Measurements from ENCODE around the gene PPM1K. TPM values are rescaled to one million over a fixed set of nuclear protein-coding genes. Genes with fewer than 3 reads are reported as not detected.

The PPM1K gene
- total and polyA plus RNA-seq, 2 experiments from 2014 or later, result 9.1 to 12.0 TPM

DNA sequence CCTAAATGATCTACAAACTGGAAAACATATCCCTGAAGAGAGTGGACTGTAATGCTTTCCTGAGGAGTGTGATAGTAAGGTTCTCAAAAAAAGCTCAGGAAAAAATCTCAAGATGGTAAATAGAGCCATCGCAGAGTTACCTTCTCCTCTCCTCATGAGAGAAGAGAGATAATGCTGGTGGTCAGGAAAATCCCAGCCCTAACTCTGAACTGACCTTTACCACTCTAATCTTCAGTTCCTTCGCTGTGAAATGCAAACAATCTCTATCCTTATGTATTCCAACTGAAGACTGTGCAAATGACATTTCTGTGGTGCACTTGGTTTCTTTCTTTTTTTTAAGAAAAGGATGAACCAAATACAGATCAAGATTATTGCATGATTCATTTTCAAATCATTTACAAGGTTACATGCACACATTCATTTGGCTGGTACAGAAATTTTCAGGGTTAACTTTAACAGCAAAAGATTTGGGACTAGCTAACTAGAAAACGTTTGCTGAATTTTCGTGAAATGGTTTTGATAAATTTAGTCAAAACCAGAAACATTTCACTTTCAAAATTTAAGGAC lies 8.3 kb downstream of the PPM1K start (continued):
- TF ChIP-seq, protein P1, sequence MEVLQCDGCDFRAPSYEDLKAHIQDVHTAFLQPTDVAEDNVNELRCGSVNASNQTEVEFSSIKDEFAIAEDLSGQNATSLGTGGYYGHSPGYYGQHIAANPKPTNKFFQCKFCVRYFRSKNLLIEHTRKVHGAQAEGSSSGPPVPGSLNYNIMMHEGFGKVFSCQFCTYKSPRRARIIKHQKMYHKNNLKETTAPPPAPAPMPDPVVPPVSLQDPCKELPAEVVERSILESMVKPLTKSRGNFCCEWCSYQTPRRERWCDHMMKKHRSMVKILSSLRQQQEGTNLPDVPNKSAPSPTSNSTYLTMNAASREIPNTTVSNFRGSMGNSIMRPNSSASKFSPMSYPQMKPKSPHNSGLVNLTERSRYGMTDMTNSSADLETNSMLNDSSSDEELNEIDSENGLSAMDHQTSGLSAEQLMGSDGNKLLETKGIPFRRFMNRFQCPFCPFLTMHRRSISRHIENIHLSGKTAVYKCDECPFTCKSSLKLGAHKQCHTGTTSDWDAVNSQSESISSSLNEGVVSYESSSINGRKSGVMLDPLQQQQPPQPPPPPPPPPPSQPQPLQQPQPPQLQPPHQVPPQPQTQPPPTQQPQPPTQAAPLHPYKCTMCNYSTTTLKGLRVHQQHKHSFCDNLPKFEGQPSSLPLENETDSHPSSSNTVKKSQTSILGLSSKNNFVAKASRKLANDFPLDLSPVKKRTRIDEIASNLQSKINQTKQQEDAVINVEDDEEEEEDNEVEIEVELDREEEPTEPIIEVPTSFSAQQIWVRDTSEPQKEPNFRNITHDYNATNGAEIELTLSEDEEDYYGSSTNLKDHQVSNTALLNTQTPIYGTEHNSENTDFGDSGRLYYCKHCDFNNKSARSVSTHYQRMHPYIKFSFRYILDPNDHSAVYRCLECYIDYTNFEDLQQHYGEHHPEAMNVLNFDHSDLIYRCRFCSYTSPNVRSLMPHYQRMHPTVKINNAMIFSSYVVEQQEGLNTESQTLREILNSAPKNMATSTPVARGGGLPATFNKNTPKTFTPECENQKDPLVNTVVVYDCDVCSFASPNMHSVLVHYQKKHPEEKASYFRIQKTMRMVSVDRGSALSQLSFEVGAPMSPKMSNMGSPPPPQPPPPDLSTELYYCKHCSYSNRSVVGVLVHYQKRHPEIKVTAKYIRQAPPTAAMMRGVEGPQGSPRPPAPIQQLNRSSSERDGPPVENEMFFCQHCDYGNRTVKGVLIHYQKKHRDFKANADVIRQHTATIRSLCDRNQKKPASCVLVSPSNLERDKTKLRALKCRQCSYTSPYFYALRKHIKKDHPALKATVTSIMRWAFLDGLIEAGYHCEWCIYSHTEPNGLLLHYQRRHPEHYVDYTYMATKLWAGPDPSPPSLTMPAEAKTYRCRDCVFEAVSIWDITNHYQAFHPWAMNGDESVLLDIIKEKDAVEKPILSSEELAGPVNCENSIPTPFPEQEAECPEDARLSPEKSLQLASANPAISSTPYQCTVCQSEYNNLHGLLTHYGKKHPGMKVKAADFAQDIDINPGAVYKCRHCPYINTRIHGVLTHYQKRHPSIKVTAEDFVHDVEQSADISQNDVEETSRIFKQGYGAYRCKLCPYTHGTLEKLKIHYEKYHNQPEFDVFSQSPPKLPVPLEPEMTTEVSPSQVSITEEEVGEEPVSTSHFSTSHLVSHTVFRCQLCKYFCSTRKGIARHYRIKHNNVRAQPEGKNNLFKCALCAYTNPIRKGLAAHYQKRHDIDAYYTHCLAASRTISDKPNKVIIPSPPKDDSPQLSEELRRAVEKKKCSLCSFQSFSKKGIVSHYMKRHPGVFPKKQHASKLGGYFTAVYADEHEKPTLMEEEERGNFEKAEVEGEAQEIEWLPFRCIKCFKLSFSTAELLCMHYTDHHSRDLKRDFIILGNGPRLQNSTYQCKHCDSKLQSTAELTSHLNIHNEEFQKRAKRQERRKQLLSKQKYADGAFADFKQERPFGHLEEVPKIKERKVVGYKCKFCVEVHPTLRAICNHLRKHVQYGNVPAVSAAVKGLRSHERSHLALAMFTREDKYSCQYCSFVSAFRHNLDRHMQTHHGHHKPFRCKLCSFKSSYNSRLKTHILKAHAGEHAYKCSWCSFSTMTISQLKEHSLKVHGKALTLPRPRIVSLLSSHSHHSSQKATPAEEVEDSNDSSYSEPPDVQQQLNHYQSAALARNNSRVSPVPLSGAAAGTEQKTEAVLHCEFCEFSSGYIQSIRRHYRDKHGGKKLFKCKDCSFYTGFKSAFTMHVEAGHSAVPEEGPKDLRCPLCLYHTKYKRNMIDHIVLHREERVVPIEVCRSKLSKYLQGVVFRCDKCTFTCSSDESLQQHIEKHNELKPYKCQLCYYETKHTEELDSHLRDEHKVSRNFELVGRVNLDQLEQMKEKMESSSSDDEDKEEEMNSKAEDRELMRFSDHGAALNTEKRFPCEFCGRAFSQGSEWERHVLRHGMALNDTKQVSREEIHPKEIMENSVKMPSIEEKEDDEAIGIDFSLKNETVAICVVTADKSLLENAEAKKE (CRISPR knock-in tag; IDR thresholded peaks at IDR 0.05), result no peak
- TF ChIP-seq EZH2 (IDR thresholded peaks at IDR 0.05; ENCODE audit: low read depth, unreplicated experiment) (no peak), ZNF114 (CRISPR knock-in tag; IDR thresholded peaks at IDR 0.05) (no peak), NANOG (IDR thresholded peaks at IDR 0.05; ENCODE audit: borderline replicate concordance) (no peak), POLR2AphosphoS5 (IDR thresholded peaks at IDR 0.05; ENCODE audit: low read depth) (no peak), STAT1 (IDR thresholded peaks at IDR 0.05; ENCODE audit: unreplicated experiment) (no peak), JUNB (IDR thresholded peaks at IDR 0.05; ENCODE audit: unreplicated experiment) (no peak)
- TF ChIP-seq, protein P2, sequence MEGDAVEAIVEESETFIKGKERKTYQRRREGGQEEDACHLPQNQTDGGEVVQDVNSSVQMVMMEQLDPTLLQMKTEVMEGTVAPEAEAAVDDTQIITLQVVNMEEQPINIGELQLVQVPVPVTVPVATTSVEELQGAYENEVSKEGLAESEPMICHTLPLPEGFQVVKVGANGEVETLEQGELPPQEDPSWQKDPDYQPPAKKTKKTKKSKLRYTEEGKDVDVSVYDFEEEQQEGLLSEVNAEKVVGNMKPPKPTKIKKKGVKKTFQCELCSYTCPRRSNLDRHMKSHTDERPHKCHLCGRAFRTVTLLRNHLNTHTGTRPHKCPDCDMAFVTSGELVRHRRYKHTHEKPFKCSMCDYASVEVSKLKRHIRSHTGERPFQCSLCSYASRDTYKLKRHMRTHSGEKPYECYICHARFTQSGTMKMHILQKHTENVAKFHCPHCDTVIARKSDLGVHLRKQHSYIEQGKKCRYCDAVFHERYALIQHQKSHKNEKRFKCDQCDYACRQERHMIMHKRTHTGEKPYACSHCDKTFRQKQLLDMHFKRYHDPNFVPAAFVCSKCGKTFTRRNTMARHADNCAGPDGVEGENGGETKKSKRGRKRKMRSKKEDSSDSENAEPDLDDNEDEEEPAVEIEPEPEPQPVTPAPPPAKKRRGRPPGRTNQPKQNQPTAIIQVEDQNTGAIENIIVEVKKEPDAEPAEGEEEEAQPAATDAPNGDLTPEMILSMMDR (conservative IDR thresholded peaks at IDR 0.05; ENCODE audit: low read depth in 2 of 2), result no peak
- TF ChIP-seq, protein P3, sequence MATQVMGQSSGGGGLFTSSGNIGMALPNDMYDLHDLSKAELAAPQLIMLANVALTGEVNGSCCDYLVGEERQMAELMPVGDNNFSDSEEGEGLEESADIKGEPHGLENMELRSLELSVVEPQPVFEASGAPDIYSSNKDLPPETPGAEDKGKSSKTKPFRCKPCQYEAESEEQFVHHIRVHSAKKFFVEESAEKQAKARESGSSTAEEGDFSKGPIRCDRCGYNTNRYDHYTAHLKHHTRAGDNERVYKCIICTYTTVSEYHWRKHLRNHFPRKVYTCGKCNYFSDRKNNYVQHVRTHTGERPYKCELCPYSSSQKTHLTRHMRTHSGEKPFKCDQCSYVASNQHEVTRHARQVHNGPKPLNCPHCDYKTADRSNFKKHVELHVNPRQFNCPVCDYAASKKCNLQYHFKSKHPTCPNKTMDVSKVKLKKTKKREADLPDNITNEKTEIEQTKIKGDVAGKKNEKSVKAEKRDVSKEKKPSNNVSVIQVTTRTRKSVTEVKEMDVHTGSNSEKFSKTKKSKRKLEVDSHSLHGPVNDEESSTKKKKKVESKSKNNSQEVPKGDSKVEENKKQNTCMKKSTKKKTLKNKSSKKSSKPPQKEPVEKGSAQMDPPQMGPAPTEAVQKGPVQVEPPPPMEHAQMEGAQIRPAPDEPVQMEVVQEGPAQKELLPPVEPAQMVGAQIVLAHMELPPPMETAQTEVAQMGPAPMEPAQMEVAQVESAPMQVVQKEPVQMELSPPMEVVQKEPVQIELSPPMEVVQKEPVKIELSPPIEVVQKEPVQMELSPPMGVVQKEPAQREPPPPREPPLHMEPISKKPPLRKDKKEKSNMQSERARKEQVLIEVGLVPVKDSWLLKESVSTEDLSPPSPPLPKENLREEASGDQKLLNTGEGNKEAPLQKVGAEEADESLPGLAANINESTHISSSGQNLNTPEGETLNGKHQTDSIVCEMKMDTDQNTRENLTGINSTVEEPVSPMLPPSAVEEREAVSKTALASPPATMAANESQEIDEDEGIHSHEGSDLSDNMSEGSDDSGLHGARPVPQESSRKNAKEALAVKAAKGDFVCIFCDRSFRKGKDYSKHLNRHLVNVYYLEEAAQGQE (IDR thresholded peaks at IDR 0.05; ENCODE audit: unreplicated experiment), result no peak

Data from GM23338 (cell line).